Liver (tissue), 9 donors: ENCODE measurements around the gene LRMDA. TPM values are rescaled to one million over a fixed set of nuclear protein-coding genes. Genes with fewer than 3 reads are reported as not detected.

Source experiments
- DNase-seq: peaks from one replicate; pipeline ENCODE4 v3.0.0-alpha.2; 2017; ENCODE audit warnings: low spot score
- H3K27ac ChIP-seq, 2 donors: one replicate each; pipeline ENCODE4 v1.7.0; 2013; ENCODE audit warnings: inconsistent platforms in 2 of 2, low read length in 2 of 2, control low read depth in 1 of 2, low read depth in 1 of 2, mild to moderate bottlenecking in 1 of 2
- H3K27me3 ChIP-seq, 4 donors: one replicate each; pipeline versions ENCODE4 v1.6.1 to v1.7.0; 2013; ENCODE audit warnings: low read length in 3 of 4, inconsistent platforms in 1 of 4, mild to moderate bottlenecking in 1 of 4, moderate library complexity in 1 of 4; ENCODE audit not compliant: control insufficient read depth in 4 of 4, insufficient read depth in 4 of 4
- H3K36me3 ChIP-seq, 4 donors: one replicate each; pipeline versions ENCODE4 v1.6.1 to v1.7.0; 2013; ENCODE audit warnings: low read length in 3 of 4, mild to moderate bottlenecking in 3 of 4, low read depth in 1 of 4, moderate library complexity in 1 of 4; ENCODE audit not compliant: control insufficient read depth in 4 of 4, insufficient read depth in 3 of 4
- H3K4me1 ChIP-seq, 4 donors: one replicate each; pipeline versions ENCODE4 v1.6.1 to v1.7.0; 2013; ENCODE audit warnings: low read length in 3 of 4, mild to moderate bottlenecking in 3 of 4, moderate library complexity in 1 of 4; ENCODE audit not compliant: control insufficient read depth in 4 of 4, insufficient read depth in 4 of 4
- H3K4me3 ChIP-seq, 3 donors: one replicate each; pipeline versions ENCODE4 v1.6.1 to v1.7.0; 2013; ENCODE audit warnings: low read length in 3 of 3, control low read depth in 1 of 3, low read depth in 1 of 3, mild to moderate bottlenecking in 1 of 3
- H3K9ac ChIP-seq, 2 donors: one replicate each; pipeline ENCODE4 v1.7.0; 2013; ENCODE audit warnings: low read length in 2 of 2, mild to moderate bottlenecking in 2 of 2, moderate library complexity in 2 of 2, control low read depth in 1 of 2, low read depth in 1 of 2
- H3K9me3 ChIP-seq, 4 donors: one replicate each; pipeline versions ENCODE4 v1.6.1 to v1.7.0; 2013; ENCODE audit warnings: low read length in 3 of 4; ENCODE audit not compliant: control insufficient read depth in 4 of 4
- ATF3 ChIP-seq: IDR thresholded peaks from 2 replicates; pipeline ENCODE4 v1.6.1; 2016; ENCODE audit warnings: antibody characterized with exemption
- EGR1 ChIP-seq, 2 donors: IDR thresholded peaks; 2 replicates each; pipeline ENCODE4 v1.6.1; 2016 to 2018; ENCODE audit warnings: antibody characterized with exemption in 2 of 2, low read depth in 2 of 2
- HNF4A ChIP-seq, 2 donors: conservative IDR thresholded peaks; 2 replicates each; pipeline ENCODE4 v1.6.1; 2016; ENCODE audit warnings: antibody characterized with exemption in 2 of 2, mild to moderate bottlenecking in 2 of 2
- HNF4G ChIP-seq: IDR thresholded peaks from 2 replicates; pipeline ENCODE4 v1.6.1; 2016; ENCODE audit warnings: antibody characterized with exemption
- NR2F2 ChIP-seq: IDR thresholded peaks from 2 replicates; pipeline ENCODE4 v1.6.1; 2016; ENCODE audit warnings: antibody characterized with exemption
- RAD21 ChIP-seq, 2 donors: IDR thresholded peaks; 2 replicates each; pipeline ENCODE4 v1.6.1; 2016; ENCODE audit warnings: antibody characterized with exemption in 2 of 2, mild to moderate bottlenecking in 2 of 2
- REST ChIP-seq: IDR thresholded peaks from 2 replicates; pipeline ENCODE4 v1.6.1; 2016; ENCODE audit warnings: antibody characterized with exemption, mild to moderate bottlenecking
- RXRA ChIP-seq, 2 donors: IDR thresholded peaks; 2 replicates each; pipeline ENCODE4 v1.6.1; 2017 to 2018; ENCODE audit warnings: antibody characterized with exemption in 2 of 2, mild to moderate bottlenecking in 1 of 2
- TAF1 ChIP-seq: conservative IDR thresholded peaks from 2 replicates; pipeline ENCODE4 v1.6.1; 2016; ENCODE audit warnings: antibody characterized with exemption, mild to moderate bottlenecking
- WGBS: extraction: QIAGEN DNeasy Blood & Tissue Kit; methylation state at CpG from one replicate; pipeline ENCODE4 v1.1.7; 2013; 5-methylcytosine and 5-hydroxymethylcytosine counted together
- polyA plus RNA-seq, 2 donors: library from polyadenylated mRNA; stranded (reverse) in 1 of 2; unstranded in 1 of 2; fragments of 200-250 nt in 1 of 2; fragments of >200 nt in 1 of 2; fragmentation: Nextera tagmentation in 1 of 2; extraction: Ambion mirVana in 1 of 2; gene quantifications; one replicate each; pipeline versions ENCODE4 v1.2.1 to v1.2.3, GENCODE V29; 2013 to 2015
- total RNA-seq, 2 donors: library from RNA; depleted of rRNA; stranded (reverse); fragments of >200 nt; gene quantifications; one replicate each; pipeline ENCODE4 v1.2.3, GENCODE V29; 2014
- donor health status: healthy.
- donor health status: healthy.
- donor health status: healthy.
- donor health status: healthy.
- donor health status: healthy.

The LRMDA gene
- total and polyA plus RNA-seq, 4 donors, result 7.9 to 15.8 (median 11.3) TPM

GRCh38 chr10:76111404-76111803 lies 680.0 kb downstream of the LRMDA start:
- TF ChIP-seq ATF3, result no peak
- no peak for TF ChIP-seq EGR1 (IDR thresholded peaks at IDR 0.05; ENCODE audit: low read depth in 2 of 2)
- no peak for TF ChIP-seq HNF4G
- H3K9ac ChIP-seq, result no peak overlapping the region
- H3K4me1 ChIP-seq, result no peaks in the 10 kb centered on the region
- no peaks in the 10 kb centered on the region for H3K27me3 ChIP-seq
- H3K9me3 ChIP-seq, result no peaks in the 10 kb centered on the region
- no peak for DNase-seq
- H3K36me3 ChIP-seq, result no peaks in the 10 kb centered on the region
- H3K27ac ChIP-seq, result no peak overlapping the region
- 85% methylated on average over 4 of the region's 4 CpGs for WGBS
- no peak overlapping the region for H3K4me3 ChIP-seq

- Histone ChIP-seq H3K36me3 (no peaks in the 10 kb centered on the region), H3K9ac (no peak overlapping the region), H3K4me1 (no peaks in the 10 kb centered on the region), H3K27me3 (no peaks in the 10 kb centered on the region), H3K9me3 (no peaks in the 10 kb centered on the region), H3K27ac (no peak overlapping the region), H3K4me3 (no peak overlapping the region)
- no peak for TF ChIP-seq TAF1
- no peak for TF ChIP-seq HNF4A (conservative IDR thresholded peaks at IDR 0.05)
- no peak for TF ChIP-seq REST
- TF ChIP-seq RXRA (IDR thresholded peaks at IDR 0.05), result no peak
- no peak for TF ChIP-seq ATF3
- TF ChIP-seq RAD21 (IDR thresholded peaks at IDR 0.05), result no peak
- DNase-seq, result no peak
- WGBS, result 90% methylated on average over 33 of the region's 33 CpGs
Observed at GRCh38 chr10:76111986-76112825, 680.8 kb downstream of the LRMDA start.

DNA sequence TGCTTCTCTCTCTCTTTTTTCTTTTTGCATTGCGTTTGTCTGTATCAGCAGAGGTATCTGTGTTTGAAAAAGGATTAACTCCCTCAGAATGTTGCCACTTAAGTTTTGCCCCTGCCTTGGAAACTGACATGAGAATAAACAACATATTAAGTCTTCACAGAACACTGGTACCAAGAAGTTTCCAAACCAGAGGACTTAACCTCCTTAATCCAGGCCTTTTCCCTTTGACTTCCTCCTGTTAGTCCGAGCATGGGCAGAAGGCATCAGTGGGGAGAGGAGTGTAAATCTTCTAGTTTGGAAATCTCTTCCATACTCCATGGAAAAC lies 681.4 kb downstream of the LRMDA start:
- TF ChIP-seq NR2F2, result no peak
- H3K4me3 ChIP-seq, result no peak overlapping the region
- H3K27ac ChIP-seq, result no peak overlapping the region
- no peaks in the 10 kb centered on the region for H3K4me1 ChIP-seq
- no peaks in the 10 kb centered on the region for H3K27me3 ChIP-seq
- H3K36me3 ChIP-seq, result no peaks in the 10 kb centered on the region
- 88% methylated on average over 2 of the region's 2 CpGs for WGBS
- H3K9ac ChIP-seq, result no peak overlapping the region
- no peaks in the 10 kb centered on the region for H3K9me3 ChIP-seq
- DNase-seq, result no peak
